Measurements from ENCODE around the gene KLF15.

The KLF15 gene

GRCh38 chr3:126300001-126300760 lies 57.0 kb downstream of the KLF15 start:
- no peak for TF ChIP-seq CTCF (IDR thresholded peaks at IDR 0.05; ENCODE audit: low read depth, low read length)
- no peak overlapping the region for H3K4me3 ChIP-seq (ENCODE audit: low read depth, low read length)

GRCh38 chr3:126295407-126295939 lies 61.7 kb downstream of the KLF15 start:
- no peak for TF ChIP-seq CTCF (IDR thresholded peaks at IDR 0.05; ENCODE audit: low read depth, low read length)
- no peak overlapping the region for H3K4me3 ChIP-seq (ENCODE audit: low read depth, low read length)

GRCh38 chr3:126294211-126294808 lies 62.9 kb downstream of the KLF15 start:
- no peak for TF ChIP-seq CTCF (IDR thresholded peaks at IDR 0.05; ENCODE audit: low read depth, low read length)
- H3K4me3 ChIP-seq (ENCODE audit: low read depth, low read length), result no peak overlapping the region

- no peak for TF ChIP-seq CTCF (IDR thresholded peaks at IDR 0.05; ENCODE audit: low read depth, low read length)
- no peak overlapping the region for H3K4me3 ChIP-seq (ENCODE audit: low read depth, low read length)
Observed at GRCh38 chr3:126293370-126294082, 63.7 kb downstream of the KLF15 start.
